Measurements from ENCODE around the gene AURKAIP1. TPM values are rescaled to one million over a fixed set of nuclear protein-coding genes. Genes with fewer than 3 reads are reported as not detected.

AURKAIP1 gene
- total and polyA plus RNA-seq, 9 of the 15 experiments (the other 6 are each of a cell fraction or from before 2014, with no cell fraction given), result 7.8 to 478 (median 92.0) TPM

GRCh38 chr1:1397839-1398523 is 23.0 kb upstream of the AURKAIP1 start (continued):
- TF ChIP-seq, protein P1, sequence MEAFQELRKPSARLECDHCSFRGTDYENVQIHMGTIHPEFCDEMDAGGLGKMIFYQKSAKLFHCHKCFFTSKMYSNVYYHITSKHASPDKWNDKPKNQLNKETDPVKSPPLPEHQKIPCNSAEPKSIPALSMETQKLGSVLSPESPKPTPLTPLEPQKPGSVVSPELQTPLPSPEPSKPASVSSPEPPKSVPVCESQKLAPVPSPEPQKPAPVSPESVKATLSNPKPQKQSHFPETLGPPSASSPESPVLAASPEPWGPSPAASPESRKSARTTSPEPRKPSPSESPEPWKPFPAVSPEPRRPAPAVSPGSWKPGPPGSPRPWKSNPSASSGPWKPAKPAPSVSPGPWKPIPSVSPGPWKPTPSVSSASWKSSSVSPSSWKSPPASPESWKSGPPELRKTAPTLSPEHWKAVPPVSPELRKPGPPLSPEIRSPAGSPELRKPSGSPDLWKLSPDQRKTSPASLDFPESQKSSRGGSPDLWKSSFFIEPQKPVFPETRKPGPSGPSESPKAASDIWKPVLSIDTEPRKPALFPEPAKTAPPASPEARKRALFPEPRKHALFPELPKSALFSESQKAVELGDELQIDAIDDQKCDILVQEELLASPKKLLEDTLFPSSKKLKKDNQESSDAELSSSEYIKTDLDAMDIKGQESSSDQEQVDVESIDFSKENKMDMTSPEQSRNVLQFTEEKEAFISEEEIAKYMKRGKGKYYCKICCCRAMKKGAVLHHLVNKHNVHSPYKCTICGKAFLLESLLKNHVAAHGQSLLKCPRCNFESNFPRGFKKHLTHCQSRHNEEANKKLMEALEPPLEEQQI (IDR thresholded peaks at IDR 0.05), result no peak
- TF ChIP-seq THRB (CRISPR knock-in tag; conservative IDR thresholded peaks at IDR 0.05) (no peak), HDAC6 (IDR thresholded peaks at IDR 0.05; ENCODE audit: low read depth, low read length) (no peak), KLF6 (CRISPR knock-in tag; IDR thresholded peaks at IDR 0.05; ENCODE audit: borderline replicate concordance) (no peak), ZBTB1 (CRISPR knock-in tag; IDR thresholded peaks at IDR 0.05; ENCODE audit: borderline replicate concordance, low read depth) (0 out of 2 replicates have a peak, but pooled peaks have one; percentile 41), SPI1 (IDR thresholded peaks at IDR 0.05; ENCODE audit: borderline replicate concordance, low read depth, low read length) (no peak), SMAD1 (IDR thresholded peaks at IDR 0.05; ENCODE audit: low read depth, low read length, partially characterized antibody) (no peak), SRSF9 (IDR thresholded peaks at IDR 0.05; ENCODE audit: borderline replicate concordance, low read depth, low read length) (no peak), RBM15 (IDR thresholded peaks at IDR 0.05; ENCODE audit: insufficient read depth, low read length) (no peak), FUS (optimal IDR thresholded peaks at IDR 0.05; ENCODE audit: low read depth, low read length) (no peak), ZNF717 (CRISPR knock-in tag; IDR thresholded peaks at IDR 0.05) (no peak), SNAPC5 (CRISPR knock-in tag; IDR thresholded peaks at IDR 0.05) (no peak), ZNF668 (CRISPR knock-in tag; IDR thresholded peaks at IDR 0.05) (no peak), KLF10 (CRISPR knock-in tag; IDR thresholded peaks at IDR 0.05) (no peak), ADNP (tag; IDR thresholded peaks at IDR 0.05) (no peak)
- TF ChIP-seq, protein P2, sequence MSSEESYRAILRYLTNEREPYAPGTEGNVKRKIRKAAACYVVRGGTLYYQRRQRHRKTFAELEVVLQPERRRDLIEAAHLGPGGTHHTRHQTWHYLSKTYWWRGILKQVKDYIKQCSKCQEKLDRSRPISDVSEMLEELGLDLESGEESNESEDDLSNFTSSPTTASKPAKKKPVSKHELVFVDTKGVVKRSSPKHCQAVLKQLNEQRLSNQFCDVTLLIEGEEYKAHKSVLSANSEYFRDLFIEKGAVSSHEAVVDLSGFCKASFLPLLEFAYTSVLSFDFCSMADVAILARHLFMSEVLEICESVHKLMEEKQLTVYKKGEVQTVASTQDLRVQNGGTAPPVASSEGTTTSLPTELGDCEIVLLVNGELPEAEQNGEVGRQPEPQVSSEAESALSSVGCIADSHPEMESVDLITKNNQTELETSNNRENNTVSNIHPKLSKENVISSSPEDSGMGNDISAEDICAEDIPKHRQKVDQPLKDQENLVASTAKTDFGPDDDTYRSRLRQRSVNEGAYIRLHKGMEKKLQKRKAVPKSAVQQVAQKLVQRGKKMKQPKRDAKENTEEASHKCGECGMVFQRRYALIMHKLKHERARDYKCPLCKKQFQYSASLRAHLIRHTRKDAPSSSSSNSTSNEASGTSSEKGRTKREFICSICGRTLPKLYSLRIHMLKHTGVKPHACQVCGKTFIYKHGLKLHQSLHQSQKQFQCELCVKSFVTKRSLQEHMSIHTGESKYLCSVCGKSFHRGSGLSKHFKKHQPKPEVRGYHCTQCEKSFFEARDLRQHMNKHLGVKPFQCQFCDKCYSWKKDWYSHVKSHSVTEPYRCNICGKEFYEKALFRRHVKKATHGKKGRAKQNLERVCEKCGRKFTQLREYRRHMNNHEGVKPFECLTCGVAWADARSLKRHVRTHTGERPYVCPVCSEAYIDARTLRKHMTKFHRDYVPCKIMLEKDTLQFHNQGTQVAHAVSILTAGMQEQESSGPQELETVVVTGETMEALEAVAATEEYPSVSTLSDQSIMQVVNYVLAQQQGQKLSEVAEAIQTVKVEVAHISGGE (CRISPR knock-in tag; IDR thresholded peaks at IDR 0.05), result no peak
- TF ChIP-seq, protein P3, sequence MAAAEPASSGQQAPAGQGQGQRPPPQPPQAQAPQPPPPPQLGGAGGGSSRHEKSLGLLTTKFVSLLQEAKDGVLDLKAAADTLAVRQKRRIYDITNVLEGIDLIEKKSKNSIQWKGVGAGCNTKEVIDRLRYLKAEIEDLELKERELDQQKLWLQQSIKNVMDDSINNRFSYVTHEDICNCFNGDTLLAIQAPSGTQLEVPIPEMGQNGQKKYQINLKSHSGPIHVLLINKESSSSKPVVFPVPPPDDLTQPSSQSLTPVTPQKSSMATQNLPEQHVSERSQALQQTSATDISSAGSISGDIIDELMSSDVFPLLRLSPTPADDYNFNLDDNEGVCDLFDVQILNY (CRISPR knock-in tag; IDR thresholded peaks at IDR 0.05), result no peak
- TF ChIP-seq, protein P4, sequence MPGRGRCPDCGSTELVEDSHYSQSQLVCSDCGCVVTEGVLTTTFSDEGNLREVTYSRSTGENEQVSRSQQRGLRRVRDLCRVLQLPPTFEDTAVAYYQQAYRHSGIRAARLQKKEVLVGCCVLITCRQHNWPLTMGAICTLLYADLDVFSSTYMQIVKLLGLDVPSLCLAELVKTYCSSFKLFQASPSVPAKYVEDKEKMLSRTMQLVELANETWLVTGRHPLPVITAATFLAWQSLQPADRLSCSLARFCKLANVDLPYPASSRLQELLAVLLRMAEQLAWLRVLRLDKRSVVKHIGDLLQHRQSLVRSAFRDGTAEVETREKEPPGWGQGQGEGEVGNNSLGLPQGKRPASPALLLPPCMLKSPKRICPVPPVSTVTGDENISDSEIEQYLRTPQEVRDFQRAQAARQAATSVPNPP (IDR thresholded peaks at IDR 0.05; ENCODE audit: borderline replicate concordance, insufficient read depth, insufficient read length), result no peak

Measured in K562 (cell line).